IPS-15b (cell line): ENCODE results near the gene RNF225.
A peak's percentile ranks its signal among the peaks of the same experiment; 100 is the strongest.
"Not testable (repeated sequence)": the region's sequence is repeated elsewhere in the genome, so short reads cannot be mapped to it uniquely, and the experiment has no call there.

ENCODE experiments used
- H3K27me3 ChIP-seq: one replicate; pipeline ENCODE4 v1.6.1; 2013; ENCODE audit warnings: low read length; ENCODE audit not compliant: control insufficient read depth, insufficient read depth
- H3K36me3 ChIP-seq: one replicate; pipeline ENCODE4 v1.6.1; 2013; ENCODE audit warnings: low read length; ENCODE audit not compliant: control insufficient read depth, insufficient read depth
- H3K4me1 ChIP-seq: one replicate; pipeline ENCODE4 v1.6.1; 2013; ENCODE audit warnings: mild to moderate bottlenecking, low read length; ENCODE audit not compliant: control insufficient read depth, insufficient read depth
- H3K4me3 ChIP-seq: one replicate; pipeline ENCODE4 v1.5.1; 2013; ENCODE audit warnings: low read depth, low read length
- H3K9ac ChIP-seq: one replicate; pipeline ENCODE4 v1.6.1; 2013; ENCODE audit warnings: low read depth, mild to moderate bottlenecking, low read length
- H3K9me3 ChIP-seq: one replicate; pipeline ENCODE4 v1.6.1; 2013; ENCODE audit warnings: mild to moderate bottlenecking, low read length; ENCODE audit not compliant: control insufficient read depth, insufficient read depth

Gene RNF225

DNA sequence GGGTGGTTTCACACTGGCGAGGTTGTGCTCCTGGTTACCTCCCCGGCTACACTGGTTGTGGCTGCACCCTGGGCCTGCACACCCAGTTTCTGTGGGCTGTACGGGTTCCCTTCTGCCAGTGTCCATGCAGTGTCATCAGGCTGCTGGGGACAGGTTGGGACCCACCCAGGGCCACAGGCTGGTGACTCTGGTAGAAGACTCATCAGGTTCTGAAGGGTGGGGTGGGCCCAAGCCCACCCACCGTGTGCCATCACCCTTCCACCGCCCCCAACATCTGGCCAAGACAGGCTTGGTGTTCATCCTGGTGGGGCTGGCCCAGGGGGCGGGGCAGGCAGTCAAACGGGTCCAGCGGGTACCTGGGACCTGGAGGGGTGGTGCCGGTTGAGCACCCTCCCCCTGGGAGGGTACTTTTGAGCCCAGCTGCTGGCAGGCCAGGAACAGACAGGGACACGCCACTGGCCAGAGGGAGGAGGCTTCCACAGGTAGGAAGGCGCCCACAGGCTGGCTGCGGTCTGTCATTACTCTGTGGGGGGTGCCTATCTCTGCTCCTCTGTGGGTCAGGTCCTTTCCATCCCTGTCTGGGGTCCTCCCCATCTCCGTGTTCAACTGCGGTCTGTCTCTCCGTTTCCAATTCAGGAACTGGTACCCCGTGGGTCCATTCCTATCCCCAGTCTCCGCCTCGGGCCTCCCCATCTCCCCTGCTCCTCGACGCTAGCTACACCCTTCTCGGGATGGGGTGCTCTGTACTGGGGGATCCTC lies at the start of gene RNF225:
RNF225 (plus strand) TSS at position 437 of the 759 bp plus-strand sequence. CDS start 434 bp downstream, outside the sequence.
- Histone ChIP-seq H3K4me3 (peak within 1 kb of the TSS; percentile 45), H3K36me3 (peaks cover 41% of the 10 kb centered on the region), H3K9ac (peak within 1 kb of the TSS; percentile 65), H3K4me1 (no peaks in the 10 kb centered on the region), H3K9me3 (no peaks in the 10 kb centered on the region), H3K27me3 (peaks cover 17% of the 10 kb centered on the region)

DNA sequence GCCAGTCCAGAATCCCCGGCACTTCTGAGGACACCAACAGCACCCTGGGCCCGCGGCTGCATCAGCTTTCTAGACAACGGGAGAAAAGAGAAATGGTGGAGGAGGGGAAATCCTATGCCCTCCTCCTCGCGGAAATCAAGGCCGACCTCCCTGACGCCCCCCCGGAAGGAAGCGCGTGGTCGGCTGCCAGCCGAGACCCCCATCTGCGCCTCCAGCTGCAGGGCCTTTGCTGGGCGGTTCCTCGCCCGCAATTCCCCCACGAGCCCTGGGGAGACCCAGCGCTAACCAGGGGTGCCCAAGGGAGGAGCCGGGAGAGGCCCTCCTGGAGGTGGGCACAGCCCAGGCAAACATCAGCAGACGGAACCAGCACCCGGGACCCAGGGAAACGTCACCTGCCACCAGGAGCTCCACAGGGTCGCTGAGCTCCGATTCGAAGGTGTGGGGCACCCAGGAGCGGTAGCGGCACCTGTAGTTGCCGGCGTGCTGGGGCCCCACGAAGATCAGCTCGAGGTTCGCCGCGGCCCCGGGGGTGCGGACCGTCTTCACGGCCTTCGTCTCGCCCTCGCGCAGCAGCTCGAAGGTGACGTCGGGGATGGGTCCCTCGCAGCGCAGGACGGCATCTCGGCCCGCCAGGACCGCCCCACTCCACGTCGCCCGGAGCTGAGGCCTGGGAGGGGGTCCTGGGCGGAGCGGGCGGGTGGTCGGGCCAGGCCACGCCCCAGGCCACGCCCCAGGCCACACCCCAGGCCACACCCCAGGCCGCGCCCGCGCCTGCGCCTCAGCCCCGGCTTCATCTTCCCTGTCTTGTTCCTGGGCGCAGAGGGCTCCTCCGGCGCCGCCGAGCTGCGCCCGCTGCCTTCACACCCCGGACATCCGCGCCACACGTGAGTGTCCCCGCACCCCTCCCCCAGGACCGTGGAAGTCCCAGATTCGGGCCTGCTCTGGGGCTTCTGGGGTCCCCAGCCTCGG lies 48.2 kb upstream of the RNF225 start:
- Histone ChIP-seq H3K27me3 (peaks cover 7% of the 10 kb centered on the region), H3K9me3 (no peaks in the 10 kb centered on the region), H3K4me3 (peak overlapping the region; percentile 80), H3K36me3 (no peaks in the 10 kb centered on the region), H3K4me1 (no peaks in the 10 kb centered on the region), H3K9ac (peak overlapping the region; percentile 66)

DNA sequence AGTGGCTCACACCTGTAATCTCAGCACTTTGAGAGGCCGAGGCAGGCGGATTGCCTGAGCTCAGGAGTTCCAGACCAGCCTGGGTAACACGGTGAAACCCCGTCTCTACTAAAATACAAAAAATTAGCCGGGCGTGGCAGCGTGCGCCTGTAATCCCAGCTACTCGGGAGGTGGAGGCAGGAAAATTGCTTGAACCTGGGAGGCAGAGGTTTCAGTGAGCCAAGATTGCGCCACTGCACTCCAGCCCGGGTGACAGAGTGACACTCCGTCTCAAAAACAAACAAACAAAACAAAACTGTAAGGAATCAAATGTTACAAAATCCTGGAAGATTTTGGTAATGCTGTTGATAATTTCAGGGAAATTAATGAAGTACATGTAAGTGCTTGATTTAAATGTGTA lies 47.4 kb upstream of the RNF225 start:
- peak overlapping the region; percentile 66 for H3K9ac ChIP-seq
- H3K27me3 ChIP-seq, H3K9me3 ChIP-seq, H3K36me3 ChIP-seq, H3K4me1 ChIP-seq: not testable (repeated sequence)
- peak overlapping the region; percentile 71 for H3K4me3 ChIP-seq

DNA sequence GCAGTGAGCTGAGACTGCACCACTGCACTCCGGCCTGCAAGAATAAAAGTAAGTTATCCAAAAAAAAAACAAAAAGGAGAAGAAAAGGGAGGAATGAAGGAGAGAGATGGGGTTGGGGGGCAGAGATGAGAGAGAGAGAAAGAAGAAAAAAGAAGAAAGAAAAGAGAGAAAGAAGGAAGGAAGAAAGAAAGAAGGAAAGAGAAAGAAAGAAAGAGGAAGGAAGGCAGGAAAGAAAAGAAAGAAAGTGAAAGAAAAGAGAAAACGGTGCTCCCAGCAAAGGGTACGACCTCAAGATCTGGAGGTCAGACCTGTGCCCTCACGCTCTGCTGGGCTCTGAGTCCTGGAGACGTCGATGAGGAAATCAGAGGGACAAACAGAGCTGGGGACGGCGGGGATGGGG lies 45.9 kb upstream of the RNF225 start:
- Histone ChIP-seq H3K27me3 (peaks cover 7% of the 10 kb centered on the region), H3K9ac (no peak overlapping the region), H3K9me3 (no peaks in the 10 kb centered on the region), H3K4me3 (no peak overlapping the region), H3K4me1 (no peaks in the 10 kb centered on the region), H3K36me3 (peaks cover 3% of the 10 kb centered on the region)

DNA sequence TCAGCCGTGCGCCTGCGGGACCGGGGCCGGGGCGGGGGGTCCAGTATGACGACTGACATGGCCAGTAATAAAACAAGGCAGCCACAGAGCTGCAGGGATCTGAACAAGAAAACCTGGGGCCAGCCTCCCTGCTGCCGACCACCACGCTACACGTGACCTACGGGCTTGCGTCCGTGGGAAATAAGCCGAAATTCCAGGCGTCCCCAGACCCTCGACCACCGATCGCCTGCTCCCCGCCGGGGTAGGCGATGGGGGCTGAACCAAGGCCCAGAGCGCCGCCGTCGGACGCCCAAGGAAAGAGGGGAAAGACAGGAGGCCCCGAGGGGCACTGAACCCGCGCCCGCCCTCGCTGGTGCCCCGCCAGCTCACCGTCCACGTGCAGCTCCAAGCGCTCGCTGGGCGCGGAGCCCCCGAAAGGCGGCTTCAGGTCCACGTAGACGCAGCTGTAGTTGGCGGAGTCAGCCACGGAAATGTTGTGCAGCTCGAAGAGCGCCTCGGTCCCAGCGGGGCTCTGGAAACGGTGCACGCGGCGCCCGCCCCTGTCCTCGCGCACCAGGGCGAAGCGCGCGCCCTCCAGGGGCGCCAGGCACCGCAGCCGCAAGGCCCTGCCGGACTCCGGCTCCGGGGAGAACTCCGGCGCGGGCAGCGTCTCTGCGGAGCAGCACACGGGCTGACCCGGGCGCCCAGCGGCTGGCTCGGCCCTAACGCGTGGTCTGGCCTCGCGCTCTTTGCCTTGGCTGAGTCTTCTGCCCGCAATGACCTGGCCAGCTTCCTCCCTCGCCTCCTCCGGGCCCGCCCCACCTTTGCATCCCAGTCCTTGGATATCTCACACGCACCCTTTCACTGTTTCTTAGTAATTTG lies 45.2 kb upstream of the RNF225 start:
- H3K9me3 ChIP-seq, result no peaks in the 10 kb centered on the region
- peaks cover 3% of the 10 kb centered on the region for H3K36me3 ChIP-seq
- H3K4me1 ChIP-seq, result no peaks in the 10 kb centered on the region
- peaks cover 7% of the 10 kb centered on the region for H3K27me3 ChIP-seq
- H3K9ac ChIP-seq, result no peak overlapping the region
- H3K4me3 ChIP-seq, result no peak overlapping the region

DNA sequence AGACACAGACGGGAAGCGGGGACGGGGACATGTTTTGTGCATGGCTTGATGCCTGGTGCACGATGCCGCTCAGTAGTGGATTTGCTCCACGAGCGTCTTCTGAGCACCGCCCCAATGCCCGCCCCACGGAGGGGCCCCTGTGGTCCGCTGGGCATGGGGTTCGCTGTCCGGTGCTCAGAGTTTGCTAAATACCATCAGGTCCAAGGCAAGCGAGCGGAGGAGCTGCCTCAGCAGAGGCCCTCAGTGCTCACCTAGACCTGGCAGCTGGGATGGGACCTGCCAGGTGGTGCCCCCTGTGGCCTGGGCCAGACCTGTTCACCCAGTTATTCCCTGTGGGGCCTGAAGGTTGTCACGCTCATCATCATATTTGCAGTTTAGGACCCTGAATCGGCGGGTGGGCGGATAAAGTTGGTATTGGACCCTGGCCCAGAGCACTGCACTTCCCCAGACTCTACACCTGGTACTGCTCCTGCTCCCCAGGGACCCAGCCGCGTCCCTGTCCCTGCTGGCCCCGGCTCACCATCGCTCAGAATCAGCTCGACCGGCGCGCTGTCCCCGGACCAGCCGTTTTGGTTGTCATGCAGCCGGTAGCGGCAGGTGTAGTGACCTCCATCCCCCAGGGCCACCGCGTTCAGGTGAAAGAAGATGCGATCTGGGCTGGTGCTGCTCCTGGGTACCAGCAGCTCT lies 44.4 kb upstream of the RNF225 start:
- H3K4me3 ChIP-seq, result no peak overlapping the region
- peaks cover 3% of the 10 kb centered on the region for H3K36me3 ChIP-seq
- no peaks in the 10 kb centered on the region for H3K9me3 ChIP-seq
- no peak overlapping the region for H3K9ac ChIP-seq
- H3K27me3 ChIP-seq, result peaks cover 7% of the 10 kb centered on the region
- H3K4me1 ChIP-seq, result no peaks in the 10 kb centered on the region

DNA sequence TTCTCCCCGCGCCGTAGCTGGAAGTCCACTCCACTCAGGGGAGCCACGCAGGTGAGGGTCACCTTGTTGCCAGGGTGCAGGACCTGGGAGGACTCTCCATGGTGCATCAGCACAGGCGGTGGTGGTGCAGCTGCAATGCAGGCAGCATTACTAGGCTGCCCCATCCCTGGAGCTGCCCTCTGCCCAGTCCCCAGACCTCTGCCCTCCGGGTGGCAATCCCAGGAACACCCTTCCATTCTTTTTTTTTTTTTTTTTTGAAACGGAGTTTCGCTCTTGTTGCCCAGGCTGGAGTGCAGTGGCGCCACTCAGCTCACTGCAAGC lies 43.9 kb upstream of the RNF225 start:
- H3K36me3 ChIP-seq, result peaks cover 3% of the 10 kb centered on the region
- H3K9ac ChIP-seq, result no peak overlapping the region
- no peaks in the 10 kb centered on the region for H3K9me3 ChIP-seq
- H3K4me1 ChIP-seq, result no peaks in the 10 kb centered on the region
- H3K4me3 ChIP-seq, result no peak overlapping the region
- peaks cover 6% of the 10 kb centered on the region for H3K27me3 ChIP-seq

DNA sequence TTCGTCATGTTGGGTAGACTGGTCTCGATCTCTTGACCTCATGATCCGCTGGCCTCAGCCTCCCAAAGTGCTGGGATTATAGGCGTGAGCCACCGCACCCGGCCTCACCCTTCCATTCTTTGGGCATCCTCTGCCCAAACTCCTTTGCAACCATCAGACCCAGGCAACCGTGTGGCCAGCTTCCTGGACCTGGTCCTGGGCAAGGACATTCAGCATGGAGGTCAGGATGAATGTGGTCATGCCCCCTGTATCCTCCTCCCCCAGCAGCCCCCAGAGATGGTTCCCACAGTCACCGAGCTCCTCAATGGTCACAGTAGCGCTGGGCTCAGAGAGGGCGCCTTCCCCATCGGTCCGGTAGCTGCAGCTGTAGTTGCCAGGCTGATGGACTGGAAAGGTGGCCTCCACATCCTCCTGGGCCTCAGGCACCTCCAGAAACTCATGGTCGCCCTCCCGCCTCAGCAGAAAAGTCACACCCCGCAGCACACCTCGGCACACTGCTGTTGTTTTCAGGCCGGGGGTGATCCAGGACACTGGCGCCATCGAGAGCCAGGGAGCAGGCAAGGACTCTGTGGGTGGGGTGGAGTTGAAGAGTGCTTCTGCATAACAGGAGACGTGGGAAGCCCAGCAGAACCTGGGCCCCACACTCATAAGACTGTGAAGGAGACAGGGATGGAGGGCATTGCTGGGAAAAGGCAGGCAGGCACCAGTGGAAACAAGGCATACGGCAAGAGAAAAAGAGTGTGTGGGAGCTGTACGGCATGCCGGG lies 43.3 kb upstream of the RNF225 start:
- H3K9me3 ChIP-seq, result no peaks in the 10 kb centered on the region
- H3K4me1 ChIP-seq, result no peaks in the 10 kb centered on the region
- no peak overlapping the region for H3K4me3 ChIP-seq
- no peaks in the 10 kb centered on the region for H3K27me3 ChIP-seq
- peaks cover 3% of the 10 kb centered on the region for H3K36me3 ChIP-seq
- no peak overlapping the region for H3K9ac ChIP-seq

DNA sequence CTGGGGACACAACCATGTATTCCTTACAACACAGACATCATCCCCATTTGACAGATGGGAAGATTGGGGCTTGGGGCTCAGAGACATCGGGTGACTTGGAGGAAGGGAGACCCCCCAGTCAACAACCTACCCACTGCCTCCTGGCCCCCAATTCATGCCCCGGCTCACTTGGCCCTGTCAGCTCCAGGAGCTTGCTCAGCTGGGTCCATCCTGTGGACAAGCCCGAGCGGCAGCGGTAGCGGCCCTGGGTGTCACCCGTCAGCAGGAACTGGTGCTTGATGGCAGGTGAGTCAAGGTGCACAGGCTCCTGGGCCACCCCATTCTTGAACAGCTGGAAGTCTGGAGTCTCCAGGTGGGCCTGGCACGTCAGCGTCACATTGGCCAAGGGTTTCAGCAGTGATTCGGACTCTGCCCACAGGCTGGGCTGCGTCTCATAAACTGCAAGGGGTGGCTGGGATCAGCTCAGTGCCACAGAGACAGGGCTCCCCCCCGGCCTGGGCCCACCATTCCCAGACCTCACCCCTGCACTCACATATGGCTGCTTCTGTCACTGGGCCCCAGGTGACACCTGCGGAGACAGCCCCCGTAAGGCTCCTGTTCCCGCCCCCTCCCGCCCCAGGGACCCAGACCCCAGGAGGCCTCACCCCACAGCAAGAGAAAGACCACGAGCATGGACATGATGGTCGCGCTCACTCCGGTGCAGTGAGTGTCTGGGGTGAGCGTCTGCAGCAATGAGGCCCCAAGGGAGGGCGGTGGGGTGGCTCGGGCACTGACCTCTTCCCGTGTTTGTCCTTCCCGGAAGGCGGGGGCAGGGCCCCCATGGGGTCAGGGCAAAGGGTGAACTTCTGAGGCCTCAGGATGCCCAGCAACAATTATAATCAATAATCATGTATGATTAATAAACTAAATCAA lies 42.4 kb upstream of the RNF225 start, which contains the start of gene A1BG:
A1BG (minus strand) TSS at position 733 of the 912 bp plus-strand sequence; CDS start at position 678, 55 bp downstream.
- Histone ChIP-seq H3K27me3 (no peaks in the 10 kb centered on the region), H3K9me3 (no peaks in the 10 kb centered on the region), H3K4me3 (no peak within 1 kb of the TSS), H3K9ac (no peak within 1 kb of the TSS), H3K36me3 (peaks cover 3% of the 10 kb centered on the region), H3K4me1 (no peaks in the 10 kb centered on the region)
